AG08396 (cell line): Measurements from ENCODE around the gene DPP10.
"Not testable (repeated sequence)": the region's sequence is repeated elsewhere in the genome, so short reads cannot be mapped to it uniquely, and the experiment has no call there.

Experiments used
- DNase-seq: peaks from one replicate; pipeline ENCODE4 v3.0.0; 2012; ENCODE audit warnings: low spot score, mixed read lengths

DPP10 gene

DNA sequence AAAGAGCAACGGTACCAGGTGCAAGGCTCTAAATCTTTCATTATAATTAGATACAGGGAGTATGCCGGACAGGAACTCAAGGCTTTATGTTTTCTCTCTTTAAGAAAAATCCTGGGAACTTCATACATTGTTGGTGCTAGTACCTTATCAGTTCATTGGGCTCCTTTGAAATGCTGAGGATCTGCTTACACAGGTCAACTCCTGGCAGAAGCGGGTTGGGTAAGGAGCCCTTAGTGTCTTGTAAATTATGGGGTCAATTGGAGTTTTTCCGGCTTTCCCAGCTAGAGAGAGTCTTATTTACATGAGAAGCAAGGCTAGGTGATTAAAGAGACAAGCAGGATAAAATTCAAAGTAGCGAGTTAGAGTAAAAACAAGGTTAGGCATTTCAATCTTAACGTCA is 998.3 kb downstream of the DPP10 start:
- DNase-seq = not testable (repeated sequence)

- no peak for DNase-seq
These were observed 1001.2 kb downstream of the DPP10 start for GRCh38 chr2:115443539-115444185.

- DNase-seq = no peak
These were observed 1017.6 kb downstream of the DPP10 start for GRCh38 chr2:115460008-115460407.

GRCh38 chr2:115480741-115481140 is 1038.3 kb downstream of the DPP10 start:
- DNase-seq = no peak

DNA sequence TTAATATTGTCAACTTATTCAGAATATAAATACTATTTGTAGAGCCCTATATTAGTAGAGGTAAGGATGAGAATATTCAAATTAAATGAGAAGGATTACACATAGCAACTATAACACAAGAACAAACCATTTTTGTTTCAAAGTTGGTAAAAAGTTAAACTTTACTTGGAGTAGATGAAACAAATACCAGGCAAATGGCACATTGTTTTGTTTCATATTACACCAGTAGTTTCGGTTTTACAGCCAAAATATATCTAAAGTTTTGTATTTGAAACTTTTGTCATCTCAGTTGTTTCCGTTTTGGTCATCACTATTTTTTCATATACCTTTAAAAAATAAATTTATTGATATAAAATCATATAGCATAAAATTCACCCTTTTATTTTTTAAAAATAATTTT is 1039.4 kb downstream of the DPP10 start:
- no peak for DNase-seq

DNA sequence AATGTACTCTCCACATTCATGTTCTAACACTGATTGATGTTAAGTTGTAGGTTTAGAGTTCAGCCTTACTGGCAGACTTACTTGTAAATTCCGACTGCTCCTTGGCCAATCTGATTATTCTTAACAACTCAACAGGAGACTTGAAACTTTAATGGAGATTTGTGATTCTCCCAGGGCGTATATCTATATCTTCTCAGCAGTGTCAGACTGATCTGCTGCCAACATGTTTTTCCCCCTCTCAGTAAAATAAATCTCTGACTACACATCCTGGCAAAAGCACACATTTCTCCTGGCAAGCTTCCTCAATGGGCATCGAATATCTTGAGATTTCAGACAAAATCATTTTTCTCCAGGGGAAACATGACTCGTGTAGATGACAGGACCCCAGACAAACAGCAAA is 1041.2 kb downstream of the DPP10 start:
- DNase-seq = no peak

DNA sequence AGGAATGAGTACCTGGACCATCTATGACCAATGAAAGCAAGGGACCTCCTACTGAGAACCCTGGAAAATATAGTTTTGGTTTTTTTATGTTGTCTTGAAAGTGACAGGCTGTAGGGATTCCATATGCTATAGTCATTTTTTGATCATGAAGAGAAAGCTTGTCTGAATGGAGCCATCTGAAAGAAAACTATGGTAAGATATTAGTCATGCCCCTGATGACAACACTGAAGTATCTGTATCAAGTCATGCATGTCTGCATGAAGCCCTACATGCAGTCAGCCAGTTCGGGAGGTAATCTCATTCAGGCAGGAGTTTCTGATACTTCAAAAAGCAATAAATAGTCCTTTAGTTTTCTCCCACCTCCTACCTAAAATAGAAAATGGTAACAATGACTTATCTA is 1042.0 kb downstream of the DPP10 start:
- DNase-seq = no peak

- DNase-seq = no peak
These were observed 1042.5 kb downstream of the DPP10 start for GRCh38 chr2:115484983-115485382.

GRCh38 chr2:115491186-115491793 is 1048.8 kb downstream of the DPP10 start:
- no peak for DNase-seq

DNA sequence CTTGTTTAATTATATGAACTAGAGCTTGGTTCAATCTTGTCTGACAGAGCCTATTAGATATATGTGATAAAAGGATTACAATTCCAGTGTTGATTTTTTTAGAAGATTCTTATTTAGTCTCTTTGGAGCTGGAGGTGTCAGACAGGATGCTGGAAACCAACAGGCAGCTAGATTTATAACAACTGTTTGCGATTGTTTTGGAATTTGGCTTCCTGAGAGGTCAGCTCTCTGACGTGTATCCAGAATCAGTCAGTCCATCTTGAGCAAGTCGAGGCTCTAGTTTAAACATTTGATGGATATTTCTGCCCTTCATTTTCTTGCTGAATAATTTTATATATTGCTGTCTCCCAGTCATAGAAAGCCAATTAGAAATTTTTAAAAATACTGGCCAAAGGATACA is 1062.9 kb downstream of the DPP10 start:
- DNase-seq = no peak

DNA sequence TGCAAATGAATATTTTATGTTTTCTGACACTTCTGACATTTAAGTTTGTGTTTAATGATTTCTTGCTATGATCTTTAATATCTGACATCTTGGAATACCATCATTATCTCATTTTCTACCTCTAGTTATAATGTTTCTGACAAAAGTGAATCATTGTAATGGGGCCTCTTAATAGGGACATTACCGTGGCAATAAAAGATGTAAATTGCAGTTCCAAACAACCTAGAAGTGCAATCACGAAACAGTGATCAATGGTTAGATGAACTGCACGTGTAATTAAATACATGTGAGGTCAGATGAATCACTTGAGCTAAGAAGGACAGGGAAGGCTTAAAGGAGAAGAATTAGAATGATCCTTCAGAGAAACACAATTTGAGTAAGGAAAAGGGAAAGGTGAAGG is 1078.3 kb downstream of the DPP10 start:
- DNase-seq = no peak

GRCh38 chr2:115524452-115524851 is 1082.0 kb downstream of the DPP10 start:
- no peak for DNase-seq

GRCh38 chr2:115529627-115530026 is 1087.2 kb downstream of the DPP10 start:
- DNase-seq = no peak

DNA sequence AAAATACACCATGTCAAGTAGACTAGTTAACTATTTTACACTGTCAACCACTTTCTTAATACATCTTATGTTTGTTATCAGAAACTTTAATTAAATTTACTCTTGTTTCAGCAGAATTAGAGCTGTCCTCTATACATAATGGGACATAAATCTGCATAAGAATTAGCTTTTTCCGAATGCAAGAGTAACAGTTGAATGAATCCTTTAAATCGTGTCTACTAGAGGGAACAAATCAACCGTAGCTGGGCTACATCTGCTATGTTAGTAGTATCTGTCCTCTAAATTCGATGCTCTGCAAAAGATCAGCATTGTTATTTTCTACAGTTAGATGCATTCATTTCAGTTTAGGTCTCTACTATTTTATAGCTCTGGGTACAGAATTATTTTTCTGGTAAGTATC is 1090.6 kb downstream of the DPP10 start:
- DNase-seq = no peak

GRCh38 chr2:115541814-115542213 is 1099.4 kb downstream of the DPP10 start:
- no peak for DNase-seq

DNA sequence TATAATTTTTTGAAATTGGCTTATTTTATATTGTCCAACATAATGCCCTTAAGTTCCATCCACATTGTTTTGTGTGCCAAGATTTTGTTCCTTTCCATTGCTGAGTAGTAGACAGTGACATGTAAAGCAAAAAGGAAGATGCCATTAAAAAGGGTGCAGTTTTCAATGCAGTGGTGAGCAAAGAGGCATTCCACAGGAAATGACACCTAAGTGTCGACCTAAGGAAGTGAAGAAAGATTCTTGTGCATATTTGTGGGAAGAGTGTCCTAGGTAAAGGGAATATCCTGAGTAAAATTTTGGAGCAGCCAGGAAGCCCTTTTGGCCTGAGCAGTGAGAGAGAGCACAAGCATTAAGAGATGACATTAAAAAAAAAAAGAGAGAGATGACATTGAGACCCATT is 1099.9 kb downstream of the DPP10 start:
- no peak for DNase-seq

- DNase-seq = no peak
These were observed 1100.6 kb downstream of the DPP10 start for GRCh38 chr2:115543024-115543423.

GRCh38 chr2:115543461-115543860 is 1101.0 kb downstream of the DPP10 start:
- DNase-seq = no peak

GRCh38 chr2:115549611-115550130 is 1107.2 kb downstream of the DPP10 start:
- DNase-seq = no peak

DNA sequence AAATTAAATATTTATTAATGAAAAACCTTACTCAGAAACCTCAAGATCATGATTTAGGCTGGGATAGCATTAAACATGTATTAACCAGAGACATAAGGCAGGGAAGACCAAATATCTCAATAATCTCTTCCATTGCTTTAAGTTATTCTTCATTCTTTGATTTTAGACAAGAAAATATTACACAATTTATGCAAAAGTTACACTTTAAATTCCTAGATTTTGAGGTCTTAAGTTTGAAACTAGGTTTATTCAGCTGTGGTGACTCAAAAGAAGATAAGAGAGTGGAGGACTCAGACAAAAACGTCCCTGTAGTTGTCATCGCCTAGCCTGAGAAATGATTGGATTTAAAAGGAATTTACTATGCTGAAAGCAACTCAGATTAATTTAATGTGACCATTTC is 1110.3 kb downstream of the DPP10 start:
- DNase-seq = no peak

DNA sequence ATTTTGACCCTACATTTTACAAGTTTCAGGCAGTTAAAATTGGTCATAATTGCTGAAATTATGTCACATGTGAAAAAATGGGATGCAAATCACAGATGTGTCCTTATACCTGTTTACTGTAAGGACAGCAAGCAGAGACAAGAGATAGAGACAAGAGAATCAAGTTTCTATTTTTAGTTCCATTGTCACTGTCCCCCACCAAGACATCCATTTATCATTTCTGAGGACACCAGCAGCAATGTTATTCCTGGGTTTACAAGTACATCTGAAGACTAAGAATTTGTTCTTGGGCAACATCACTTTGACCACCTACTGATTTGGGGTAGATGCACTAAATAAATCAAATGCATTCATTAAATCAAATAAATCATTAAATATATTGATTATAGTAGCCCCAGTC is 1111.7 kb downstream of the DPP10 start:
- DNase-seq = no peak

GRCh38 chr2:115558725-115559124 is 1116.3 kb downstream of the DPP10 start:
- DNase-seq = no peak

DNA sequence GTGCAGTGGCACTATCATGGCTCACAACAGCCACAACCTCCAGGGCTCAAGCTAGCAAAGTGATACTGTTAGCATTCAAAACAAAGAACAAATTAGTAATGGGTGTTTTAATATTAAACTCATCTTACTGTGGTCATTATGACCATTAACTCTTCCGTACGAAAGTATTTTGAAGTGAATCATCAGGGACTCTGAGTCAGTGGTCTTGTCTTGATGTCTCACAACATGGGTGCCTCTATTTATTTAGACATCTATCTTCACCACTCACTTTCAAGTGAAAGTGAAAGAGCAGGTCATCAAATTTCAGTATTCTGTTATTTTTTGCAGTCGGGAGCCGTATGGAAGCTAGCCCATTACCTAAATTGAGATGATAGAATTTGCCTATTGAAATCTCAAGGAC is 1118.2 kb downstream of the DPP10 start:
- no peak for DNase-seq

- no peak for DNase-seq
These were observed 1126.2 kb downstream of the DPP10 start for GRCh38 chr2:115568643-115569042.
